ENCODE data around the gene ATP8B4.

DNA sequence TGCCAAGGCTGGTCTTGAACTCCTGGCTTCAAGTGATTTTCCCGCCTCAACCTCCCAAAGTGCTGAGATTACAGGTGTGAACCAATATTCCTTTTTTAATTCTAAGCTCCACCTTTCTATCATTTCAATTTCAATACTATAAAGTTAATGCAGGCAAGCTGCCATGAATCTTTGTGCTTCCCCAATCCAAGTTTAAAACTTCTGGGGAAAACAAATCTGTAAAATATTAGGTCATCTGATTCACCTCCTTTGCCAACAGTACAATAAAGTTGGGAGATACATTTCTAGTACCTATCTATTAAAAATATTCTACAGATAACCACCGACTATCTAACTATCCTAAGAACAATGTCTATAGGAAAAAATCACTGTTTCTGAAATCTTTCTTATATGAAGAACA is 102.1 kb downstream of the ATP8B4 start:
- TF ChIP-seq EZH2 (IDR thresholded peaks at IDR 0.05; ENCODE audit: insufficient read depth, poor library complexity, severe bottlenecking) = no peak
- TF ChIP-seq EZH2phosphoT487 (IDR thresholded peaks at IDR 0.05; ENCODE audit: insufficient read depth, low read depth) = no peak

Measured in GM23248 (cell line).